GM12878 (cell line): ENCODE data around the gene ZCWPW2. TPM values are rescaled to one million over a fixed set of nuclear protein-coding genes. Genes with fewer than 3 reads are reported as not detected.

Experiments used
- ATAC-seq: fragments of 200-7000 bp; cut with Tn5 transposase; 3 replicates; pipeline ENCODE4 v1.9.1; 2020; ENCODE audit warnings: mild to moderate bottlenecking, moderate library complexity
- BruUV-seq: library from RNA; stranded (reverse); fragments of 400-500 nt; replicated peaks from 2 replicates; lab custom pipeline; 2021; lab: Mats Ljungman, UMichigan
- CTCF ChIA-PET: fragments of 300-600 bp; sonication (Branson Sonifier 250); formaldehyde crosslinking; extraction: SDS; loops from one replicate; lab custom pipeline; 2021; ENCODE audit warnings: inconsistent platforms; lab: Yijun Ruan, JAX
- POLR2A ChIA-PET: fragments of 350-600 bp; formaldehyde crosslinking; extraction: SDS; loops from one replicate; lab custom pipeline; 2021; ENCODE audit warnings: inconsistent platforms; lab: Charles Lee
- RAD21 ChIA-PET: fragments of 300-600 bp; sonication (Branson Sonifier 250); formaldehyde crosslinking; loops from one replicate; lab custom pipeline; 2023; ENCODE audit warnings: antibody characterized with exemption; ENCODE audit not compliant: unreplicated experiment; lab: Charles Lee
- SMC1A ChIA-PET: fragments of 300-600 bp; sonication (Branson Sonifier 250); formaldehyde crosslinking; loops from one replicate; lab custom pipeline; 2023; ENCODE audit not compliant: unreplicated experiment, uncharacterized antibody; lab: Charles Lee
- DNase-seq: peaks from one replicate; pipeline ENCODE4 v3.0.0-alpha.2; 2011; ENCODE audit warnings: low read depth, low spot score
- FAIRE-seq: peaks from 3 replicates; lab custom pipeline; 2011; peaks lifted over from hg19 to GRCh38; lab: Jason Lieb, UNC
- H2AFZ ChIP-seq: 2 replicates; pipeline ENCODE4 v1.6.0; 2011; ENCODE audit warnings: low read depth, low read length, control low read depth; ENCODE audit not compliant: control insufficient read depth
- H3K27ac ChIP-seq: 2 replicates; pipeline ENCODE4 v1.5.1; 2011; ENCODE audit warnings: control low read depth; ENCODE audit not compliant: control insufficient read depth, insufficient read depth
- H3K27me3 ChIP-seq, 2 experiments: replicated peaks in 1 of 2; 2 replicates each; pipeline versions ENCODE4 v1.6.0 to v1.6.1; 2011; ENCODE audit warnings: low read length in 1 of 2; ENCODE audit not compliant: control insufficient read depth in 2 of 2, insufficient read depth in 2 of 2
- H3K36me3 ChIP-seq, 2 experiments: 2 replicates each; pipeline ENCODE4 v1.5.1; 2011; ENCODE audit warnings: low read length in 1 of 2; ENCODE audit not compliant: control insufficient read depth in 2 of 2, insufficient read depth in 2 of 2
- H3K4me1 ChIP-seq: 2 replicates; pipeline ENCODE4 v1.6.1; 2011; ENCODE audit warnings: mild to moderate bottlenecking, low read length, moderate library complexity, mixed read lengths; ENCODE audit not compliant: control insufficient read depth, insufficient read depth
- H3K4me2 ChIP-seq: 2 replicates; pipeline ENCODE4 v1.6.0; 2011; ENCODE audit warnings: control low read depth; ENCODE audit not compliant: control insufficient read depth, insufficient read depth
- H3K4me3 ChIP-seq: fragments of 200-600 bp; sonication (generic); 2 replicates; pipeline ENCODE4 v1.5.1; 2016
- H3K79me2 ChIP-seq: 2 replicates; pipeline ENCODE4 v1.6.0; 2011; ENCODE audit warnings: low read length; ENCODE audit not compliant: control insufficient read depth, insufficient read depth
- H3K9ac ChIP-seq: 2 replicates; pipeline ENCODE4 v1.8.0; 2011; ENCODE audit warnings: low read length, control low read depth, mixed read lengths; ENCODE audit not compliant: control insufficient read depth, insufficient read depth
- H3K9me3 ChIP-seq: replicated peaks from 3 replicates; pipeline ENCODE4 v1.5.1; 2011; ENCODE audit warnings: mild to moderate bottlenecking, low read length; ENCODE audit not compliant: control insufficient read depth, insufficient read depth
- H4K20me1 ChIP-seq: 2 replicates; pipeline ENCODE4 v1.6.0; 2011; ENCODE audit not compliant: control insufficient read depth, insufficient read depth
- BCLAF1 ChIP-seq: fragments of 450-650 bp; IDR thresholded peaks from 2 replicates; pipeline ENCODE4 v1.6.1; 2017; ENCODE audit warnings: antibody characterized with exemption, mild to moderate bottlenecking, moderate library complexity
- BHLHE40 ChIP-seq, 2 experiments: fragments of 450-650 bp in 1 of 2; IDR thresholded peaks; 2 replicates each; pipeline ENCODE4 v1.6.1; 2011 to 2017; ENCODE audit warnings: low read depth in 2 of 2, borderline replicate concordance in 1 of 2, improper control_type of control experiment in 1 of 2, low read length in 1 of 2, mild to moderate bottlenecking in 1 of 2
- BMI1 ChIP-seq: fragments of 450-650 bp; IDR thresholded peaks from 2 replicates; pipeline ENCODE4 v1.6.1; 2016; ENCODE audit warnings: mild to moderate bottlenecking, moderate library complexity, borderline replicate concordance
- IKZF2 ChIP-seq, 2 experiments: fragments of 450-650 bp; IDR thresholded peaks; 2 replicates each; pipeline ENCODE4 v1.6.1; 2017; ENCODE audit warnings: mild to moderate bottlenecking in 2 of 2, moderate library complexity in 2 of 2
- KLF5 ChIP-seq: fragments of 450-650 bp; IDR thresholded peaks from 2 replicates; pipeline ENCODE4 v1.6.1; 2014; ENCODE audit warnings: mild to moderate bottlenecking; ENCODE audit not compliant: partially characterized antibody
- MYB ChIP-seq: fragments of 150-350 bp; IDR thresholded peaks from 2 replicates; pipeline ENCODE4 v1.6.1; 2014; ENCODE audit warnings: mild to moderate bottlenecking, low read depth, low read length, borderline replicate concordance
- RUNX3 ChIP-seq: IDR thresholded peaks from 2 replicates; pipeline ENCODE4 v1.6.1; 2012; ENCODE audit warnings: low read length, inconsistent platforms
- TARDBP ChIP-seq: IDR thresholded peaks from 2 replicates; pipeline ENCODE4 v1.6.1; 2016; ENCODE audit warnings: borderline replicate concordance
- USF2 ChIP-seq: IDR thresholded peaks from 2 replicates; pipeline ENCODE4 v1.6.1; 2011; ENCODE audit warnings: low read depth, low read length, improper control_type of control experiment, borderline replicate concordance
- WRNIP1 ChIP-seq: IDR thresholded peaks from 2 replicates; pipeline ENCODE4 v1.6.1; 2011; ENCODE audit warnings: low read depth, low read length, improper control_type of control experiment, borderline replicate concordance
- WGBS: methylation state at CpG from one replicate; pipeline ENCODE4 v1.1.6; 2016; ENCODE audit warnings: low lambda C conversion rate; ENCODE audit not compliant: insufficient replicate concordance, insufficient coverage; ENCODE audit errors: missing lambda C conversion rate; 5-methylcytosine and 5-hydroxymethylcytosine counted together
- in situ Hi-C: fragments of 300-500 bp; cut with MboI; formaldehyde crosslinking; loops from 9 replicates; pipeline ENCODE4 v1.14.3; 2018; ENCODE audit warnings: mixed read lengths
- intact Hi-C: fragments of 100-400 bp; cut with micrococcal nuclease; formaldehyde crosslinking; loops from one replicate; pipeline ENCODE4 v1.14.2; 2022; ENCODE audit not compliant: unreplicated experiment
- polyA plus RNA-seq, 11 experiments: library from polyadenylated mRNA; depleted of rRNA in 4 of 11; unstranded in 6 of 11; stranded (reverse) in 5 of 11; fragments of >200 nt; fragmentation: Nextera tagmentation in 4 of 11; fragmentation: Illumina TruSeq in 1 of 11; extraction: Ambion mirVana in 4 of 11; extraction: Trizol in 1 of 11; gene quantifications; 1 replicate in 1 of 11; 2 replicates in 10 of 11; pipeline versions ENCODE4 v1.2.1 to v1.2.3, GENCODE V29; 2011 to 2016; ENCODE audit warnings: inconsistent platforms in 2 of 11, missing spikeins in 2 of 11, low read depth in 1 of 11
- total RNA-seq, 4 experiments: library from RNA; depleted of rRNA in 3 of 4; stranded (reverse); fragments of >200 nt in 3 of 4; fragmentation: Illumina TruSeq in 1 of 4; extraction: Trizol in 1 of 4; gene quantifications; 2 replicates each; pipeline versions ENCODE4 v1.2.1 to v1.2.3, GENCODE V29; 2013 to 2021
- TF ChIP-seq, protein P1 (sequence below): fragments of 450-650 bp; formaldehyde crosslinking; IDR thresholded peaks from 2 replicates; pipeline ENCODE4 v1.4.0; 2020; ENCODE audit warnings: mild to moderate bottlenecking, moderate library complexity
- TF ChIP-seq, protein P2 (sequence below): fragments of 150-350 bp; IDR thresholded peaks from 2 replicates; pipeline ENCODE4 v1.6.1; 2014; ENCODE audit warnings: mild to moderate bottlenecking, low read depth, low read length

ZCWPW2 gene
- total and polyA plus RNA-seq, 10 of the 15 experiments (the other 5 are each of a cell fraction or from before 2014, with no cell fraction given), result 0.09 to 0.38 (median 0.22) TPM; not detected in 3

DNA sequence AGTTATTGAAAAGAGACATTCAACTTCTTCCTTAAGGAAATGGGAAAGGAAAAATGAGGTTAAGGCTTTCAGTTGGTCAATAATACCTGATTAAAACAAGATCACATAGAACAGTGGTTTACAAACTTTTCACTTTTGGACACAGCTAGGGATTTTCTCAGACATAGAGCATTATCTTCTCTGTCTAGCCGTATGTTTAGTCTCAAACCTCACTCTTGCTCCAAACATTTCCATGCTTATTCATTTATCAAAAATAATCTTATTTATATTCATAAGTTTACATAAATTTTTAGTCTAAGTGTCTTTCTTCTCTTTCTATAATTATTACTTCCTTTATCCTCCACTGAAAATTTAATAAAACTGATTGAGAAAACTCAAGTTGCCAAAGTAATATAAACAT lies 114.3 kb downstream of the ZCWPW2 start (continued):
- TF ChIP-seq, protein P1, sequence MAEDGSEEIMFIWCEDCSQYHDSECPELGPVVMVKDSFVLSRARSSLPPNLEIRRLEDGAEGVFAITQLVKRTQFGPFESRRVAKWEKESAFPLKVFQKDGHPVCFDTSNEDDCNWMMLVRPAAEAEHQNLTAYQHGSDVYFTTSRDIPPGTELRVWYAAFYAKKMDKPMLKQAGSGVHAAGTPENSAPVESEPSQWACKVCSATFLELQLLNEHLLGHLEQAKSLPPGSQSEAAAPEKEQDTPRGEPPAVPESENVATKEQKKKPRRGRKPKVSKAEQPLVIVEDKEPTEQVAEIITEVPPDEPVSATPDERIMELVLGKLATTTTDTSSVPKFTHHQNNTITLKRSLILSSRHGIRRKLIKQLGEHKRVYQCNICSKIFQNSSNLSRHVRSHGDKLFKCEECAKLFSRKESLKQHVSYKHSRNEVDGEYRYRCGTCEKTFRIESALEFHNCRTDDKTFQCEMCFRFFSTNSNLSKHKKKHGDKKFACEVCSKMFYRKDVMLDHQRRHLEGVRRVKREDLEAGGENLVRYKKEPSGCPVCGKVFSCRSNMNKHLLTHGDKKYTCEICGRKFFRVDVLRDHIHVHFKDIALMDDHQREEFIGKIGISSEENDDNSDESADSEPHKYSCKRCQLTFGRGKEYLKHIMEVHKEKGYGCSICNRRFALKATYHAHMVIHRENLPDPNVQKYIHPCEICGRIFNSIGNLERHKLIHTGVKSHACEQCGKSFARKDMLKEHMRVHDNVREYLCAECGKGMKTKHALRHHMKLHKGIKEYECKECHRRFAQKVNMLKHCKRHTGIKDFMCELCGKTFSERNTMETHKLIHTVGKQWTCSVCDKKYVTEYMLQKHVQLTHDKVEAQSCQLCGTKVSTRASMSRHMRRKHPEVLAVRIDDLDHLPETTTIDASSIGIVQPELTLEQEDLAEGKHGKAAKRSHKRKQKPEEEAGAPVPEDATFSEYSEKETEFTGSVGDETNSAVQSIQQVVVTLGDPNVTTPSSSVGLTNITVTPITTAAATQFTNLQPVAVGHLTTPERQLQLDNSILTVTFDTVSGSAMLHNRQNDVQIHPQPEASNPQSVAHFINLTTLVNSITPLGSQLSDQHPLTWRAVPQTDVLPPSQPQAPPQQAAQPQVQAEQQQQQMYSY (CRISPR knock-in tag), result no peak

GRCh38 chr3:28467414-28467813 lies 118.9 kb downstream of the ZCWPW2 start:
- Histone ChIP-seq H4K20me1 (no peaks in the 10 kb centered on the region), H3K4me2 (no peak overlapping the region), H2AFZ (no peak overlapping the region), H3K4me3 (no peak overlapping the region), H3K4me1 (no peaks in the 10 kb centered on the region), H3K36me3 (no peaks in the 10 kb centered on the region), H3K79me2 (no peaks in the 10 kb centered on the region), H3K27ac (no peak overlapping the region), H3K9me3 (no peaks in the 10 kb centered on the region), H3K9ac (no peak overlapping the region), H3K27me3 (no peaks in the 10 kb centered on the region)
- CTCF ChIA-PET, result no interaction called here
- intact Hi-C loops, result no loop called here
- in situ Hi-C loops, result no loop called here
- ATAC-seq (no peak), DNase-seq (no peak), FAIRE-seq (no peak)
- BruUV-seq, result no TSS peak
- POLR2A ChIA-PET, result no interaction called here
- RAD21 ChIA-PET, result interaction anchor here (0.8 kb wide), 1 partner anchor 30 kb away, joined by 3 read pairs; no protein-coding TSS in a partner anchor
- SMC1A ChIA-PET, result no interaction called here
- 0% methylated on average over 1 of the region's 1 CpG for WGBS
- TF ChIP-seq WRNIP1 (no peak), RUNX3 (no peak), KLF5 (no peak), BHLHE40 (IDR thresholded peaks at IDR 0.05; ENCODE audit: borderline replicate concordance in 1 of 2, low read depth in 2 of 2, low read length in 1 of 2) (no peak), IKZF2 (IDR thresholded peaks at IDR 0.05) (no peak), BMI1 (no peak), MYB (no peak), TARDBP (no peak), BCLAF1 (no peak), USF2 (no peak)
- TF ChIP-seq, protein P2, sequence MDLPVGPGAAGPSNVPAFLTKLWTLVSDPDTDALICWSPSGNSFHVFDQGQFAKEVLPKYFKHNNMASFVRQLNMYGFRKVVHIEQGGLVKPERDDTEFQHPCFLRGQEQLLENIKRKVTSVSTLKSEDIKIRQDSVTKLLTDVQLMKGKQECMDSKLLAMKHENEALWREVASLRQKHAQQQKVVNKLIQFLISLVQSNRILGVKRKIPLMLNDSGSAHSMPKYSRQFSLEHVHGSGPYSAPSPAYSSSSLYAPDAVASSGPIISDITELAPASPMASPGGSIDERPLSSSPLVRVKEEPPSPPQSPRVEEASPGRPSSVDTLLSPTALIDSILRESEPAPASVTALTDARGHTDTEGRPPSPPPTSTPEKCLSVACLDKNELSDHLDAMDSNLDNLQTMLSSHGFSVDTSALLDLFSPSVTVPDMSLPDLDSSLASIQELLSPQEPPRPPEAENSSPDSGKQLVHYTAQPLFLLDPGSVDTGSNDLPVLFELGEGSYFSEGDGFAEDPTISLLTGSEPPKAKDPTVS, result no peak
